Cardiac muscle cell (in vitro differentiated cells and primary cell): ENCODE results near the gene SAMD4B. TPM values are rescaled to one million over a fixed set of nuclear protein-coding genes. Genes with fewer than 3 reads are reported as not detected.

Source experiments
- DNase-seq, 2 donors: peaks; one replicate each; pipeline versions ENCODE4 v3.0.0 to v3.0.0-alpha.2; 2010 to 2017; ENCODE audit warnings: low read depth in 1 of 2, low spot score in 1 of 2
- H3K27ac ChIP-seq: fragments of 200-600 bp; sonication (generic); 2 replicates; pipeline ENCODE4 v1.5.1; 2016
- H3K27me3 ChIP-seq: fragments of 200-600 bp; sonication (generic); 2 replicates; pipeline ENCODE4 v1.6.0; 2016; ENCODE audit warnings: control low read depth
- H3K36me3 ChIP-seq: fragments of 200-600 bp; sonication (generic); 2 replicates; pipeline ENCODE4 v1.5.1; 2016; ENCODE audit warnings: control low read depth
- H3K4me1 ChIP-seq: fragments of 200-600 bp; sonication (generic); 2 replicates; pipeline ENCODE4 v1.8.1; 2017; ENCODE audit warnings: low read depth, mild to moderate bottlenecking, mixed run types
- H3K4me3 ChIP-seq: fragments of 200-600 bp; sonication (generic); 2 replicates; pipeline ENCODE4 v1.5.1; 2016; ENCODE audit warnings: mild to moderate bottlenecking
- H3K9me3 ChIP-seq: fragments of 200-600 bp; sonication (generic); 2 replicates; pipeline ENCODE4 v1.5.1; 2017; ENCODE audit warnings: low read depth, mild to moderate bottlenecking, control low read depth
- CTCF ChIP-seq: IDR thresholded peaks from 2 replicates; pipeline ENCODE4 v1.5.1; 2012; ENCODE audit warnings: low read depth, mild to moderate bottlenecking, low read length
- polyA plus RNA-seq: library from polyadenylated mRNA; unstranded; fragments of >200 nt; fragmentation: Nextera tagmentation; extraction: Ambion mirVana; gene quantifications from 2 replicates; pipeline ENCODE4 v1.2.1, GENCODE V29; 2016
- total RNA-seq: library from RNA; depleted of rRNA; stranded (reverse); fragments of >200 nt; gene quantifications from 2 replicates; pipeline ENCODE4 v1.2.3, GENCODE V29; 2016

The SAMD4B gene
- total and polyA plus RNA-seq, 2 experiments from 2014 or later, result 120 to 183 TPM

GRCh38 chr19:39304185-39304513 is 38.1 kb upstream of the SAMD4B start:
- Histone ChIP-seq H3K9me3 (no peaks in the 10 kb centered on the region), H3K27me3 (no peaks in the 10 kb centered on the region), H3K4me1 (peaks cover 29% of the 10 kb centered on the region), H3K36me3 (no peaks in the 10 kb centered on the region), H3K4me3 (no peak overlapping the region), H3K27ac (peak overlapping the region; percentile 62)
- TF ChIP-seq CTCF, result no peak
- no peak for DNase-seq

- no peaks in the 10 kb centered on the region for H3K36me3 ChIP-seq
- TF ChIP-seq CTCF, result no peak
- peaks cover 29% of the 10 kb centered on the region for H3K4me1 ChIP-seq
- peak in 1 of 2 donors; percentile 67 for DNase-seq
- no peaks in the 10 kb centered on the region for H3K27me3 ChIP-seq
- peak overlapping the region; percentile 41 for H3K27ac ChIP-seq
- H3K4me3 ChIP-seq, result no peak overlapping the region
- no peaks in the 10 kb centered on the region for H3K9me3 ChIP-seq
These were observed 37.3 kb upstream of the SAMD4B start for GRCh38 chr19:39304701-39305571.

- no peak overlapping the region for H3K4me3 ChIP-seq
- peak overlapping the region; percentile 41 for H3K27ac ChIP-seq
These were observed 36.1 kb upstream of the SAMD4B start for GRCh38 chr19:39306075-39306474.

GRCh38 chr19:39307046-39307821 is 35.0 kb upstream of the SAMD4B start:
- Histone ChIP-seq H3K27me3 (no peaks in the 10 kb centered on the region), H3K27ac (peak overlapping the region; percentile 53)

More at GRCh38 chr19:39306075-39306474, 36.1 kb upstream of the SAMD4B start:
- Histone ChIP-seq H3K4me1 (peaks cover 34% of the 10 kb centered on the region), H3K27me3 (no peaks in the 10 kb centered on the region), H3K9me3 (no peaks in the 10 kb centered on the region), H3K36me3 (no peaks in the 10 kb centered on the region)
- TF ChIP-seq CTCF, result no peak
- DNase-seq, result no peak

More at GRCh38 chr19:39307046-39307821, 35.0 kb upstream of the SAMD4B start:
- TF ChIP-seq CTCF, result no peak
- H3K36me3 ChIP-seq, result peaks cover 3% of the 10 kb centered on the region
- peaks cover 36% of the 10 kb centered on the region for H3K4me1 ChIP-seq
- peak; percentile 28 to 91 for DNase-seq
- H3K4me3 ChIP-seq, result peak overlapping the region; percentile 48
- no peaks in the 10 kb centered on the region for H3K9me3 ChIP-seq
